Liver (tissue), 9 donors: ENCODE data around the gene HPGD. TPM values are rescaled to one million over a fixed set of nuclear protein-coding genes. Genes with fewer than 3 reads are reported as not detected.

Source experiments
- DNase-seq: peaks from one replicate; pipeline ENCODE4 v3.0.0-alpha.2; 2017; ENCODE audit warnings: low spot score
- H3K27ac ChIP-seq, 2 donors: one replicate each; pipeline ENCODE4 v1.7.0; 2013; ENCODE audit warnings: inconsistent platforms in 2 of 2, low read length in 2 of 2, control low read depth in 1 of 2, low read depth in 1 of 2, mild to moderate bottlenecking in 1 of 2
- H3K27me3 ChIP-seq, 4 donors: one replicate each; pipeline versions ENCODE4 v1.6.1 to v1.7.0; 2013; ENCODE audit warnings: low read length in 3 of 4, inconsistent platforms in 1 of 4, mild to moderate bottlenecking in 1 of 4, moderate library complexity in 1 of 4; ENCODE audit not compliant: control insufficient read depth in 4 of 4, insufficient read depth in 4 of 4
- H3K36me3 ChIP-seq, 4 donors: one replicate each; pipeline versions ENCODE4 v1.6.1 to v1.7.0; 2013; ENCODE audit warnings: low read length in 3 of 4, mild to moderate bottlenecking in 3 of 4, low read depth in 1 of 4, moderate library complexity in 1 of 4; ENCODE audit not compliant: control insufficient read depth in 4 of 4, insufficient read depth in 3 of 4
- H3K4me1 ChIP-seq, 4 donors: one replicate each; pipeline versions ENCODE4 v1.6.1 to v1.7.0; 2013; ENCODE audit warnings: low read length in 3 of 4, mild to moderate bottlenecking in 3 of 4, moderate library complexity in 1 of 4; ENCODE audit not compliant: control insufficient read depth in 4 of 4, insufficient read depth in 4 of 4
- H3K4me3 ChIP-seq, 3 donors: one replicate each; pipeline versions ENCODE4 v1.6.1 to v1.7.0; 2013; ENCODE audit warnings: low read length in 3 of 3, control low read depth in 1 of 3, low read depth in 1 of 3, mild to moderate bottlenecking in 1 of 3
- H3K9ac ChIP-seq, 2 donors: one replicate each; pipeline ENCODE4 v1.7.0; 2013; ENCODE audit warnings: low read length in 2 of 2, mild to moderate bottlenecking in 2 of 2, moderate library complexity in 2 of 2, control low read depth in 1 of 2, low read depth in 1 of 2
- H3K9me3 ChIP-seq, 4 donors: one replicate each; pipeline versions ENCODE4 v1.6.1 to v1.7.0; 2013; ENCODE audit warnings: low read length in 3 of 4; ENCODE audit not compliant: control insufficient read depth in 4 of 4
- ATF3 ChIP-seq: IDR thresholded peaks from 2 replicates; pipeline ENCODE4 v1.6.1; 2016; ENCODE audit warnings: antibody characterized with exemption
- CTCF ChIP-seq: fragments of 150-350 bp; IDR thresholded peaks from 2 replicates; pipeline ENCODE4 v1.5.1; 2017; ENCODE audit warnings: improper control_type of control experiment, low read depth, low read length; ENCODE audit not compliant: missing input control
- EGR1 ChIP-seq, 2 donors: IDR thresholded peaks; 2 replicates each; pipeline ENCODE4 v1.6.1; 2016 to 2018; ENCODE audit warnings: antibody characterized with exemption in 2 of 2, low read depth in 2 of 2
- FOXA1 ChIP-seq: IDR thresholded peaks from 2 replicates; pipeline ENCODE4 v1.6.1; 2016; ENCODE audit warnings: antibody characterized with exemption
- FOXA2 ChIP-seq: IDR thresholded peaks from 2 replicates; pipeline ENCODE4 v1.6.1; 2016; ENCODE audit warnings: antibody characterized with exemption
- HNF4A ChIP-seq, 2 donors: conservative IDR thresholded peaks; 2 replicates each; pipeline ENCODE4 v1.6.1; 2016; ENCODE audit warnings: antibody characterized with exemption in 2 of 2, mild to moderate bottlenecking in 2 of 2
- HNF4G ChIP-seq: IDR thresholded peaks from 2 replicates; pipeline ENCODE4 v1.6.1; 2016; ENCODE audit warnings: antibody characterized with exemption
- MAX ChIP-seq: IDR thresholded peaks from 2 replicates; pipeline ENCODE4 v1.6.1; 2016; ENCODE audit warnings: antibody characterized with exemption
- NR2F2 ChIP-seq: IDR thresholded peaks from 2 replicates; pipeline ENCODE4 v1.6.1; 2016; ENCODE audit warnings: antibody characterized with exemption
- RAD21 ChIP-seq, 2 donors: IDR thresholded peaks; 2 replicates each; pipeline ENCODE4 v1.6.1; 2016; ENCODE audit warnings: antibody characterized with exemption in 2 of 2, mild to moderate bottlenecking in 2 of 2
- REST ChIP-seq: IDR thresholded peaks from 2 replicates; pipeline ENCODE4 v1.6.1; 2016; ENCODE audit warnings: antibody characterized with exemption, mild to moderate bottlenecking
- RXRA ChIP-seq, 2 donors: IDR thresholded peaks; 2 replicates each; pipeline ENCODE4 v1.6.1; 2017 to 2018; ENCODE audit warnings: antibody characterized with exemption in 2 of 2, mild to moderate bottlenecking in 1 of 2
- SP1 ChIP-seq: IDR thresholded peaks from 2 replicates; pipeline ENCODE4 v1.6.1; 2018; ENCODE audit warnings: antibody characterized with exemption, mild to moderate bottlenecking
- TAF1 ChIP-seq: conservative IDR thresholded peaks from 2 replicates; pipeline ENCODE4 v1.6.1; 2016; ENCODE audit warnings: antibody characterized with exemption, mild to moderate bottlenecking
- YY1 ChIP-seq: IDR thresholded peaks from 2 replicates; pipeline ENCODE4 v1.6.1; 2016; ENCODE audit warnings: antibody characterized with exemption, mild to moderate bottlenecking
- ZBTB33 ChIP-seq: IDR thresholded peaks from 2 replicates; pipeline ENCODE4 v1.6.1; 2016; ENCODE audit warnings: antibody characterized with exemption
- WGBS: extraction: QIAGEN DNeasy Blood & Tissue Kit; methylation state at CpG from one replicate; pipeline ENCODE4 v1.1.7; 2013; 5-methylcytosine and 5-hydroxymethylcytosine counted together
- polyA plus RNA-seq, 2 donors: library from polyadenylated mRNA; stranded (reverse) in 1 of 2; unstranded in 1 of 2; fragments of 200-250 nt in 1 of 2; fragments of >200 nt in 1 of 2; fragmentation: Nextera tagmentation in 1 of 2; extraction: Ambion mirVana in 1 of 2; gene quantifications; one replicate each; pipeline versions ENCODE4 v1.2.1 to v1.2.3, GENCODE V29; 2013 to 2015
- total RNA-seq, 2 donors: library from RNA; depleted of rRNA; stranded (reverse); fragments of >200 nt; gene quantifications; one replicate each; pipeline ENCODE4 v1.2.3, GENCODE V29; 2014
- donor health status: healthy.
- donor health status: healthy.
- donor health status: healthy.
- donor health status: healthy.
- donor health status: healthy.

The HPGD gene
- total and polyA plus RNA-seq, 4 donors: 7.9 to 113 (median 57.1) TPM

GRCh38 chr4:174449152-174449551 is 73.1 kb downstream of the HPGD start:
- WGBS: 96% methylated on average over 1 of the region's 1 CpG
- no peaks in the 10 kb centered on the region for H3K4me1 ChIP-seq

GRCh38 chr4:174444390-174444789 is 77.9 kb downstream of the HPGD start:
- Histone ChIP-seq H3K36me3 (no peaks in the 10 kb centered on the region), H3K4me1 (no peaks in the 10 kb centered on the region), H3K9ac (no peak overlapping the region), H3K9me3 (no peaks in the 10 kb centered on the region), H3K4me3 (no peak overlapping the region), H3K27me3 (no peaks in the 10 kb centered on the region), H3K27ac (no peak overlapping the region)
- DNase-seq: no peak
- WGBS: 78% methylated on average over 1 of the region's 1 CpG
- no peak for TF ChIP-seq ZBTB33
- TF ChIP-seq SP1: no peak
- no peak for TF ChIP-seq TAF1
- TF ChIP-seq RAD21 (IDR thresholded peaks at IDR 0.05): no peak
- no peak for TF ChIP-seq NR2F2
- TF ChIP-seq EGR1 (IDR thresholded peaks at IDR 0.05; ENCODE audit: low read depth in 2 of 2): no peak
- TF ChIP-seq HNF4A (conservative IDR thresholded peaks at IDR 0.05): no peak
- no peak for TF ChIP-seq MAX

More at GRCh38 chr4:174449152-174449551, 73.1 kb downstream of the HPGD start:
- no peak for TF ChIP-seq FOXA1
- no peak for TF ChIP-seq SP1
- TF ChIP-seq RXRA (IDR thresholded peaks at IDR 0.05): no peak
- TF ChIP-seq TAF1: no peak
- no peak for TF ChIP-seq ATF3
- TF ChIP-seq MAX: no peak
- no peak for TF ChIP-seq CTCF
- TF ChIP-seq HNF4G: no peak
- no peak for TF ChIP-seq FOXA2
- no peak for TF ChIP-seq NR2F2
- TF ChIP-seq YY1: no peak
- no peak for TF ChIP-seq REST
- no peak for TF ChIP-seq RAD21 (IDR thresholded peaks at IDR 0.05)
- Histone ChIP-seq H3K9ac (no peak overlapping the region), H3K4me3 (no peak overlapping the region), H3K36me3 (no peaks in the 10 kb centered on the region), H3K27ac (no peak overlapping the region), H3K27me3 (no peaks in the 10 kb centered on the region), H3K9me3 (no peaks in the 10 kb centered on the region)
- DNase-seq: no peak
